Measurements from ENCODE around the gene PTPN6. TPM values are rescaled to one million over a fixed set of nuclear protein-coding genes. Genes with fewer than 3 reads are reported as not detected.

PTPN6 gene
- total and polyA plus RNA-seq, 7 experiments from 2014 or later: 141 to 390 (median 242) TPM

GRCh38 chr12:6965714-6966113 lies 14.6 kb downstream of the PTPN6 start:
- Histone ChIP-seq H3K27ac (ENCODE audit: low read depth, low read length) (peak overlapping the region; percentile 68), H3K4me1 (ENCODE audit: control insufficient read depth in 2 of 2, insufficient read depth in 2 of 2, low read length in 2 of 2) (peaks cover 39 to 54% of the 10 kb centered on the region in 2 donors), H3K9me3 (ENCODE audit: control insufficient read depth in 2 of 3, low read length in 3 of 3) (no peaks in the 10 kb centered on the region), H3K27me3 (ENCODE audit: control insufficient read depth in 2 of 2, insufficient read depth in 2 of 2, low read length in 2 of 2) (no peaks in the 10 kb centered on the region), H3K36me3 (ENCODE audit: control insufficient read depth in 2 of 3, insufficient read depth in 3 of 3, low read length in 3 of 3) (peaks cover 18 to 45% (median 26%) of the 10 kb centered on the region in 3 experiments), H3K4me3 (ENCODE audit: low read length) (no peak overlapping the region)
- peak overlapping the region in 7 of 9 donors; percentile 75 to 95 (median 87) for H3K27ac Mint-ChIP-seq
- DNase-seq (no peak), ATAC-seq (no peak)
- H3K4me3 Mint-ChIP-seq: no peak overlapping the region
- ChIA-PET POLR2A (interaction anchor here (1.0 to 13.5 kb wide), 6 partner anchors 9 to 93 kb away, joined by 3 to 1270 read pairs (median 4); partner anchors contain the start of genes C12orf57, PTPN6, RNU7-1 and SPSB2), CTCF (interaction anchor here (0.8 to 11.1 kb wide), 6 partner anchors 11 to 147 kb away, joined by 3 to 460 read pairs (median 9); partner anchors contain the start of genes C12orf57, PTPN6 and RNU7-1)
- intact Hi-C loops (cut with micrococcal nuclease): loop anchor here (1.0 kb wide), 3 partner anchors 21 to 96 kb away; partner anchors contain the start of gene C12orf57 (in 2 of the 2)
- no peaks in the 10 kb centered on the region for H3K9me3 Mint-ChIP-seq
- peaks cover 5 to 25% (median 20%) of the 10 kb centered on the region in 5 donors for H3K36me3 Mint-ChIP-seq
- H3K27me3 Mint-ChIP-seq: no peaks in the 10 kb centered on the region
- peaks cover 30 to 56% (median 54%) of the 10 kb centered on the region in 7 donors for H3K4me1 Mint-ChIP-seq

GRCh38 chr12:6966351-6966750 lies 15.2 kb downstream of the PTPN6 start:
- Mint-ChIP-seq H3K27me3 (no peaks in the 10 kb centered on the region), H3K36me3 (peaks cover 8 to 26% (median 17%) of the 10 kb centered on the region in 5 donors), H3K9me3 (no peaks in the 10 kb centered on the region), H3K27ac (peak overlapping the region in 5 of 9 donors; percentile 55 to 95 (median 66)), H3K4me3 (peak overlapping the region in 1 of 10 donors; percentile 51), H3K4me1 (peaks cover 29 to 54% (median 50%) of the 10 kb centered on the region in 7 donors)
- ChIA-PET CTCF (interaction anchor here (0.7 to 11.1 kb wide), 8 partner anchors 19 to 147 kb away, joined by 3 to 460 read pairs (median 7); partner anchors contain the start of genes C12orf57, PTPN6, RNU7-1 and SPSB2), POLR2A (interaction anchor here (0.7 to 13.5 kb wide), 9 partner anchors 10 to 142 kb away, joined by 3 to 1270 read pairs (median 3); partner anchors contain the start of genes C12orf57, PTPN6, RNU7-1 and SPSB2)
- DNase-seq: no peak
- peaks cover 34 to 48% of the 10 kb centered on the region in 2 donors for H3K4me1 ChIP-seq (ENCODE audit: control insufficient read depth in 2 of 2, insufficient read depth in 2 of 2, low read length in 2 of 2)
- H3K36me3 ChIP-seq (ENCODE audit: control insufficient read depth in 2 of 3, insufficient read depth in 3 of 3, low read length in 3 of 3): peaks cover 18 to 43% (median 26%) of the 10 kb centered on the region in 3 experiments
- H3K9me3 ChIP-seq (ENCODE audit: control insufficient read depth in 2 of 3, low read length in 3 of 3): no peaks in the 10 kb centered on the region
- no peaks in the 10 kb centered on the region for H3K27me3 ChIP-seq (ENCODE audit: control insufficient read depth in 2 of 2, insufficient read depth in 2 of 2, low read length in 2 of 2)
- H3K4me3 ChIP-seq (ENCODE audit: low read length): no peak overlapping the region
- no peak for ATAC-seq
- H3K27ac ChIP-seq (ENCODE audit: low read depth, low read length): no peak overlapping the region
- intact Hi-C loops (cut with micrococcal nuclease): no loop called here

- Histone ChIP-seq H3K27me3 (ENCODE audit: control insufficient read depth in 2 of 2, insufficient read depth in 2 of 2, low read length in 2 of 2) (no peaks in the 10 kb centered on the region), H3K4me1 (ENCODE audit: control insufficient read depth in 2 of 2, insufficient read depth in 2 of 2, low read length in 2 of 2) (peaks cover 30 to 48% of the 10 kb centered on the region in 2 donors), H3K27ac (ENCODE audit: low read depth, low read length) (peak overlapping the region; percentile 19), H3K4me3 (ENCODE audit: low read length) (no peak overlapping the region), H3K9me3 (ENCODE audit: control insufficient read depth in 2 of 3, low read length in 3 of 3) (no peaks in the 10 kb centered on the region), H3K36me3 (ENCODE audit: control insufficient read depth in 2 of 3, insufficient read depth in 3 of 3, low read length in 3 of 3) (peaks cover 18 to 44% (median 26%) of the 10 kb centered on the region in 3 experiments)
- intact Hi-C loops (cut with micrococcal nuclease): no loop called here
- H3K27me3 Mint-ChIP-seq: no peaks in the 10 kb centered on the region
- DNase-seq (no peak), ATAC-seq (no peak)
- H3K9me3 Mint-ChIP-seq: no peaks in the 10 kb centered on the region
- H3K4me1 Mint-ChIP-seq: peaks cover 31 to 57% (median 52%) of the 10 kb centered on the region in 7 donors
- POLR2A ChIA-PET: interaction anchor here (0.6 to 5.6 kb wide), 12 partner anchors 8 to 140 kb away, joined by 3 to 123 read pairs (median 4); partner anchors contain the start of genes C12orf57, PTPN6, RNU7-1 and TPI1
- no peak overlapping the region for H3K4me3 Mint-ChIP-seq
- peaks cover 8 to 29% (median 16%) of the 10 kb centered on the region in 5 donors for H3K36me3 Mint-ChIP-seq
- CTCF ChIA-PET: interaction anchor here (1.1 to 3.2 kb wide), 9 partner anchors 16 to 144 kb away, joined by 3 to 40 read pairs (median 6); partner anchors contain the start of genes C12orf57, PTPN6 and RNU7-1
- peak overlapping the region in 3 of 9 donors; percentile 30 to 45 (median 43) for H3K27ac Mint-ChIP-seq
Observed at GRCh38 chr12:6967651-6968100, 16.5 kb downstream of the PTPN6 start.

GRCh38 chr12:6968426-6968825 lies 17.3 kb downstream of the PTPN6 start:
- no peaks in the 10 kb centered on the region for H3K27me3 Mint-ChIP-seq
- no peaks in the 10 kb centered on the region for H3K9me3 Mint-ChIP-seq
- DNase-seq (no peak), ATAC-seq (no peak)
- ChIA-PET CTCF (interaction anchor here (1.0 to 3.2 kb wide), 11 partner anchors 16 to 143 kb away, joined by 3 to 40 read pairs (median 5); partner anchors contain the start of genes C12orf57, PTPN6 and RNU7-1), POLR2A (interaction anchor here (0.8 to 5.6 kb wide), 14 partner anchors 9 to 140 kb away, joined by 3 to 123 read pairs (median 4); partner anchors contain the start of genes C12orf57, PTPN6, RNU7-1 and TPI1)
- peaks cover 31 to 63% (median 59%) of the 10 kb centered on the region in 7 donors for H3K4me1 Mint-ChIP-seq
- Histone ChIP-seq H3K27ac (ENCODE audit: low read depth, low read length) (no peak overlapping the region), H3K36me3 (ENCODE audit: control insufficient read depth in 2 of 3, insufficient read depth in 3 of 3, low read length in 3 of 3) (peaks cover 18 to 47% (median 26%) of the 10 kb centered on the region in 3 experiments), H3K9me3 (ENCODE audit: control insufficient read depth in 2 of 3, low read length in 3 of 3) (no peaks in the 10 kb centered on the region), H3K4me1 (ENCODE audit: control insufficient read depth in 2 of 2, insufficient read depth in 2 of 2, low read length in 2 of 2) (peaks cover 30 to 47% of the 10 kb centered on the region in 2 donors), H3K4me3 (ENCODE audit: low read length) (no peak overlapping the region), H3K27me3 (ENCODE audit: control insufficient read depth in 2 of 2, insufficient read depth in 2 of 2, low read length in 2 of 2) (no peaks in the 10 kb centered on the region)
- peak overlapping the region; percentile 21 to 100 (median 96) for H3K4me3 Mint-ChIP-seq
- intact Hi-C loops (cut with micrococcal nuclease): no loop called here
- H3K36me3 Mint-ChIP-seq: peaks cover 8 to 30% (median 16%) of the 10 kb centered on the region in 5 donors
- H3K27ac Mint-ChIP-seq: peak overlapping the region in 8 of 9 donors; percentile 82 to 100 (median 94)

- CTCF ChIA-PET: interaction anchor here (0.6 to 3.2 kb wide), 2 partner anchors 25 to 88 kb away, joined by 3 to 40 read pairs; partner anchors contain the start of genes C12orf57 and RNU7-1
- ATAC-seq (peak; percentile 1), DNase-seq (no peak)
- no peaks in the 10 kb centered on the region for H3K9me3 ChIP-seq (ENCODE audit: control insufficient read depth in 2 of 3, low read length in 3 of 3)
- intact Hi-C loops (cut with micrococcal nuclease): loop anchor here (1.0 to 5.0 kb wide), 19 partner anchors 9 to 307 kb away; partner anchors contain the start of genes C12orf57 (in 2 of the 2), LPCAT3 (in 2 of the 2), MLF2 (in 2 of the 2) and SPSB2 (in 2 of the 2)
- H3K27ac ChIP-seq (ENCODE audit: low read depth, low read length): peak overlapping the region; percentile 94
- H3K4me3 ChIP-seq (ENCODE audit: low read length): peak overlapping the region; percentile 93
- Mint-ChIP-seq H3K27me3 (no peaks in the 10 kb centered on the region), H3K27ac (peak overlapping the region; percentile 93 to 100 (median 99)), H3K9me3 (no peaks in the 10 kb centered on the region), H3K4me1 (peaks cover 30 to 55% (median 50%) of the 10 kb centered on the region in 7 donors), H3K4me3 (peak overlapping the region; percentile 94 to 100 (median 100)), H3K36me3 (peaks cover 8 to 30% (median 14%) of the 10 kb centered on the region in 5 donors)
- H3K27me3 ChIP-seq (ENCODE audit: control insufficient read depth in 2 of 2, insufficient read depth in 2 of 2, low read length in 2 of 2): no peaks in the 10 kb centered on the region
- H3K36me3 ChIP-seq (ENCODE audit: control insufficient read depth in 2 of 3, insufficient read depth in 3 of 3, low read length in 3 of 3): peaks cover 27 to 62% (median 34%) of the 10 kb centered on the region in 3 experiments
- H3K4me1 ChIP-seq (ENCODE audit: control insufficient read depth in 2 of 2, insufficient read depth in 2 of 2, low read length in 2 of 2): peaks cover 23 to 33% of the 10 kb centered on the region in 2 donors
- POLR2A ChIA-PET: interaction anchor here (0.6 to 5.6 kb wide), 7 partner anchors 11 to 281 kb away, joined by 3 to 123 read pairs (median 21); partner anchors contain the start of genes C12orf57, PTPN6, RNU7-1 and ZNF384
Observed at GRCh38 chr12:6970096-6970527, 19.0 kb downstream of the PTPN6 start.

GRCh38 chr12:6974180-6974579 lies 23.0 kb downstream of the PTPN6 start:
- Mint-ChIP-seq H3K9me3 (no peaks in the 10 kb centered on the region), H3K27ac (no peak overlapping the region), H3K36me3 (peaks cover 5 to 28% (median 16%) of the 10 kb centered on the region in 5 donors), H3K4me1 (peaks cover 19 to 41% (median 32%) of the 10 kb centered on the region in 7 donors), H3K4me3 (no peak overlapping the region), H3K27me3 (no peaks in the 10 kb centered on the region)
- ATAC-seq: no peak
- intact Hi-C loops (cut with micrococcal nuclease): loop anchor here in 1 of 2 donors (5.0 kb wide), 1 partner anchor 118 kb away; the partner anchor contains the start of gene C1R
- DNase-seq: no peak
- H3K27ac ChIP-seq (ENCODE audit: low read depth, low read length): no peak overlapping the region
- no peaks in the 10 kb centered on the region for H3K9me3 ChIP-seq (ENCODE audit: control insufficient read depth in 2 of 3, low read length in 3 of 3)
- H3K4me1 ChIP-seq (ENCODE audit: control insufficient read depth in 2 of 2, insufficient read depth in 2 of 2, low read length in 2 of 2): peaks cover 18 to 23% of the 10 kb centered on the region in 2 donors
- peaks cover 14 to 65% (median 22%) of the 10 kb centered on the region in 3 experiments for H3K36me3 ChIP-seq (ENCODE audit: control insufficient read depth in 2 of 3, insufficient read depth in 3 of 3, low read length in 3 of 3)
- POLR2A ChIA-PET: interaction anchor here (0.9 to 2.7 kb wide), 5 partner anchors 9 to 44 kb away, joined by 3 to 24 read pairs (median 3); partner anchors contain the start of genes C12orf57, LPCAT3 and RNU7-1
- no peak overlapping the region for H3K4me3 ChIP-seq (ENCODE audit: low read length)
- H3K27me3 ChIP-seq (ENCODE audit: control insufficient read depth in 2 of 2, insufficient read depth in 2 of 2, low read length in 2 of 2): no peaks in the 10 kb centered on the region
- CTCF ChIA-PET: interaction anchor here (1.2 to 1.8 kb wide), 3 partner anchors 29 to 49 kb away, joined by 3 to 4 read pairs (median 4); no protein-coding TSS in a partner anchor
